HTR-8/SVneo (cell line): ENCODE measurements around the gene TDG.

ENCODE experiments used
- DNase-seq: peaks from one replicate; pipeline ENCODE4 v3.0.0; 2011; ENCODE audit warnings: low spot score, mixed read lengths; ENCODE audit not compliant: insufficient read length
- FAIRE-seq: peaks from 2 replicates; lab custom pipeline; 2011; peaks lifted over from hg19 to GRCh38; lab: Jason Lieb, UNC

The TDG gene

DNA sequence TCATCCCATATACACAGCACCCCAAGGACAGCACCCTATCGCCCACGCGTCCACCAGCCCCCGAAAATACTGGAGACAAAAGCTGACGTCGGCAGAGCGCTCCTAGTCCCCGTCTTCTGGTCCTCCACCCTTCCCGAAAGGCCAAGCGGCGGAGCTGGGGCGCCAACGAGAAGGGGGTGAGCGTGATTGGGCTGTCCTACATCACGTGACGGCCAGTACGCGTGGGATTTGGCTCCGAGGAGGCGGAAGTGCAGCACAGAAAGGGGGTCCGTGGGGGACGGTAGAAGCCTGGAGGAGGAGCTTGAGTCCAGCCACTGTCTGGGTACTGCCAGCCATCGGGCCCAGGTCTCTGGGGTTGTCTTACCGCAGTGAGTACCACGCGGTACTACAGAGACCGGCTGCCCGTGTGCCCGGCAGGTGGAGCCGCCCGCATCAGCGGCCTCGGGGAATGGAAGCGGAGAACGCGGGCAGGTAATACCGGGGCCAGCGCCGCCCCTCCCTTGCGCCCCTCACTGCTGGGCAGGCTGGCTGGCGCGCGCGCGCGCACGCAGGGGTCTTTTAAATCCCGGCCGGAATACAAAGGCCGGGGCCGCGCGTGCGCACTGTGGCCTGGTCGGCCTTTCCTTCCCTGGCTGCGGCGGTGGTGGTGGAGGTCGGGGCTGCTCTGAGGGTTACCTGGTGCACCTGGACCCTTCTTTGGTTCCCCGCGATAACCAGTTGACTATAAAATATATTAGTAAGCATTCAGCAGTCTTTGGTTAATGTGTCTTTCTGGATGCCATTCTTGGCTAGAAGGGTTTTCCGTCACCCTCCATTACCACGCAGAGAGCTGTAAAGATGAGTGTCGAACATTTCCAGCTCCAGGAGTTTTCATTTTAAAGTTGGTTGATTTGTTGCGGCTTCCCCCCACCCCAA lies at the start of gene TDG:
Gene TDG (plus strand): TSS at position 283 of the 915 bp plus-strand sequence. CDS start 166 bp downstream, at position 449.
- peak; percentile 89 for FAIRE-seq
- peak; percentile 96 for DNase-seq

DNA sequence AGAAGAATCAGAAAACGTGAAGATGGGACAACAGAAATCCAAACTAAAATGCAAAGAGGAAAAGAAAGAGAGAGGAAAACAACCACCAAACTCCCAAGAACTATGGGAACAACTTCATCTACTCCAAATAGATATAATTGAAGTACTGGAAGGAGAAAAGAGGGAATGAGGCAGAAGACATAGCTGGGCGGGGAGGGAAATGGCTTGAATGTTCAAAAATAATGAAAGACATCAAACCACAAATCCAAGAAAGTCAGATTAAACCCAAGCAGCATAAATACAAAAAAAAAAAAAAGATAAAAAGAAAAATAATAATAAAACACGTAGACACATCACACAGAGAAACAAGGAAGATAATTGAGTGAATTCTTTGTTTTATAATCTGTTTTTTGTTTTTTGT lies 47.8 kb upstream of the TDG start:
- no peak for DNase-seq

DNA sequence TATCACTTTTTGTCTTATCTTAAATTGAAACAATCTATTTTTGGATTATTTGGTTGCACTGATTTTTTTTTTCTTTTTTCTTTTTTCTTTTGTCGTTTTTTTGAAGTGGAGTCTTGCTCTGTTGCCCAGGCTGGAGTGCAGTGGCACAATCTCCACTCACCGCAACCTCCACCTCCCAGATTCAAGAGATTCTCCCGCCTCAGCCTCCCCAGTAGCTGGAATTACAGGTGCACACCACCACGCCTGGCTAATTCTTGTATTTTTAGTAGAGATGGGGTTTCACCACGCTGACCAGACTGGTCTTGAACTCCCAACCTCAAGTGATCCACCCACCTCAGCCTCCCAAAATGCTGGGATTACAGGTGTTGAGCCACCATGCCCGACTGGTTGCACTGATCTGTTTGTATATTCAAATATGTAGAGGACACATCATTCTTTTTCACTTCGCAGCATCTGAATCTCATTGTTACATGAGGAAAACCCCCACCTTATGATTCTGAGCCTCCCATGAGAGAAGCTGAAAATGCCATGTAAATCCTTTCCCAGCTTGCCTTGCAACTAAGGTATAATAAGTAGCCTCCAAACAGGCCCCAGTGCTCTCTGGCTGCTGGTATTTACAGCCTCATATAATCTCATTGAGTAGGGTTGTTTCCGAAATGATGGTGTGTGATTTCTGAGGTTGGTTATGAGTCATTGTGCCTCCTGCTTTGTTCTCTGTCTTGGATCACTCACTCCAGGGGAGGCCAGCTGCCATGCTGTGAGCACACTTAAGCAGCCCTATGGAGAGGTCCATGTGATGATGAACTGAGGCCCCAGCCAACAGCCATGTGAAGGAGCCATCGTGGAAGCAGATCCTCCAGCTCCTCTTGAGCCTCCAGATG lies 40.7 kb upstream of the TDG start:
- DNase-seq (no peak), FAIRE-seq (no peak)

More for the DNA sequence above, 47.8 kb upstream of the TDG start:
- FAIRE-seq, result no peak

GRCh38 chr12:103928682-103929045 lies 37.0 kb upstream of the TDG start:
- no peak for DNase-seq
- no peak for FAIRE-seq

GRCh38 chr12:103929046-103929783 lies 36.5 kb upstream of the TDG start:
- FAIRE-seq (no peak), DNase-seq (peak; percentile 90)

DNA sequence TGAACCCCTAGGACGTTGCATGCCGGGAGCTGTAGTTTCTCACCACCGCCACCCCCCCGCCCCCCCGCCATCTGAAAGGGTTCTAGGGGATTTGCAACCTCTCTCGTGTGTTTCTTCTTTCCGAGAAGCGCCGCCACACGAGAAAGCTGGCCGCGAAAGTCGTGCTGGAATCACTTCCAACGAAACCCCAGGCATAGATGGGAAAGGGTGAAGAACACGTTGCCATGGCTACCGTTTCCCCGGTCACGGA lies 36.0 kb upstream of the TDG start:
- FAIRE-seq, result no peak
- no peak for DNase-seq

DNA sequence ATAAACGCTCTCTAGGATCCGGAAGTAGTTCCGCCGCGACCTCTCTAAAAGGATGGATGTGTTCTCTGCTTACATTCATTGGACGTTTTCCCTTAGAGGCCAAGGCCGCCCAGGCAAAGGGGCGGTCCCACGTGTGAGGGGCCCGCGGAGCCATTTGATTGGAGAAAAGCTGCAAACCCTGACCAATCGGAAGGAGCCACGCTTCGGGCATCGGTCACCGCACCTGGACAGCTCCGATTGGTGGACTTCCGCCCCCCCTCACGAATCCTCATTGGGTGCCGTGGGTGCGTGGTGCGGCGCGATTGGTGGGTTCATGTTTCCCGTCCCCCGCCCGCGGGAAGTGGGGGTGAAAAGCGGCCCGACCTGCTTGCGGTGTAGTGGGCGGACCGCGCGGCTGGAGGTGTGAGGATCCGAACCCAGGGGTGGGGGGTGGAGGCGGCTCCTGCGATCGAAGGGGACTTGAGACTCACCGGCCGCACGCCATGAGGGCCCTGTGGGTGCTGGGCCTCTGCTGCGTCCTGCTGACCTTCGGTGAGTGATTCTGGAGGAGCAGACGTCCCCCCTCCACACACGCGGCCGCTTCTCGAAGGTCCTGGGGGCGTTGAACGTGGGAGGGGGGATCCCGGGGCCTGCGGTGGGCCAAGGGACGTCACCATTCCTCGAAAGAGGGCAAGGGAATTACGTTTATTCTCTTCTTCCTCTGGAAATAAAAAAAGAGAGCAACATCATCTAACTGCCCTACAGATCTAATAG lies 35.5 kb upstream of the TDG start, which contains the start of gene HSP90B1:
Gene HSP90B1 (plus strand): TSS at position 377 of the 753 bp plus-strand sequence. CDS start 106 bp downstream, at position 483.
- DNase-seq, result peak; percentile 99
- peak; percentile 94 for FAIRE-seq

DNA sequence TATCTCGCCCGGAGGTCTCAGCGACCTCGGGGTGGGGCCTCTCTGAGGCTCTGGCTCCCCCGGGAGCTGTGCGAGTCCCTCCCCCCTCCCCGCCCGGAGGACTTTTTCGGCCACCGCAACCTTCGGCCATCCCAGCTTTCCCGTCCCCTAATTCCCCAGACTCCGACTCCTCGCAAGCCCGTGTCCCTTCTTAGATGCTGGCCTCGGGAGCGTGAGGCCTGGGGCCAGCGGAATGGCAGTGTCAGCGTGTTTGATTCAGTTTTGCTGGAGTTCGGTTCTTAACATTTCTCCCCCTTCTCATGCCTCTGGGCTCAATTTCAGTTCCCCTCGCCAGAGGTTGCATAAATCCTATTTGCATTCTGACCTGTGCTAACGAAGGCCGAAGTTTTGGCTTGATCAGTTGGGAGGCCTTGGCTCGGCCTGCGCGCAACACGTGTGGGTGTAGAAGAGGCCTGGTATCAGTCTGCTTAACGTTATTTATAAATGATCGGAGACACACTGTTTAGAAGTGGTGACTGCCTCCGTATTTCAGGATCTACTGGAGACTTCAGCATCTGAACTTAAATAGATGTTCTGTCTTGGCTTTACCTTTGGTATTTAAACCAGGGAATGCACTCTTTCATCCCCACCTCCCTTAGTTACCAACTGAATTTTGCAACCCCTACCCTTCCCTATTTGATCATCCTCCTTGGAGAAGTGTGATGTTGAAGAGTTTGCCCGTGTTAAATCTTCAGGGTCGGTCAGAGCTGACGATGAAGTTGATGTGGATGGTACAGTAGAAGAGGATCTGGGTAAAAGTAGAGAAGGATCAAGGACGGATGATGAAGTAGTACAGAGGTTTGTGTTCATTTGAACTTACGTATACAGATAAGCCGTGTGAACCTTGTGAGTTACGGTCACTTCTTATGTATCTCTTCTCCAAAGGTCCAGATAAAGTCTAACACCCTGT lies 34.6 kb upstream of the TDG start:
- DNase-seq (no peak), FAIRE-seq (no peak)

DNA sequence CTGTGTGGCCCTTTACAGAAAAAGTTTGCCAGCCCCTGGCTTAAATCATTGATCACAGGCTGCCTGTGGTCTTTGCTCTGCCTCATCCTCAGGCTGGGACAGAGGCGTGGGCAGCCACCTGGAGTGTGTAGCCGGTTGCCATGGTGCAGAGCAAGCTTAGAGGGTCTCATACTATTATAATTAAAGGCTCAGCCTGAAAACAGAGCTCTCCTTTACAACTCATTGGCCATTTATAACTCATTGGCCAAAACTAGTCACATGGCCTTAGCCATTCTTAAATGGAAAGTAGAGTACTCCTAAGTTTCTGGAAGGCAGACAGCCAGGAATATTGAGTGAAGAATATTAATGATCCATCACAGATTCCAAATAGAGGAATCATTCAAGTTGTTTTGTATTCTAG lies 32.4 kb upstream of the TDG start:
- FAIRE-seq (no peak), DNase-seq (no peak)

- no peak for FAIRE-seq
- no peak for DNase-seq
Observed at GRCh38 chr12:103936679-103937078, 29.0 kb upstream of the TDG start.

DNA sequence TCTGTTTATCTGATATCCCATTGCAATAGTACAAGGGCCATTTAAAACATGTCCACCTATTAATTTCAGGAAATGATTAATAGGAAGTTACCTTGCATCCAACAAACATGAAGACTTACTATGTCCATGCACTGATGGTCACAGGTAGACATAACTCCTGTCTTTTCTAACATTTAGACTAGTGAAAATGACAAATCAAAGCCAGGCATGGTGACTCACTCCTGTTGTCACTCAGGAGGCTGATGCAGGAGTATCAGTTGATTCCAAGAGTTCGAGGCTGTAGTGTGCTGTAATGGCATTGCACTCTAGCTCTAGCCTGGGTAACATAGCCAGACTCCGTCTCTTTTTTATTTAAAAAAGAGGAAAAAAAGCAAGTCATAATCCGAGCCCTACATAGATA lies 20.7 kb upstream of the TDG start:
- no peak for FAIRE-seq
- DNase-seq, result no peak

DNA sequence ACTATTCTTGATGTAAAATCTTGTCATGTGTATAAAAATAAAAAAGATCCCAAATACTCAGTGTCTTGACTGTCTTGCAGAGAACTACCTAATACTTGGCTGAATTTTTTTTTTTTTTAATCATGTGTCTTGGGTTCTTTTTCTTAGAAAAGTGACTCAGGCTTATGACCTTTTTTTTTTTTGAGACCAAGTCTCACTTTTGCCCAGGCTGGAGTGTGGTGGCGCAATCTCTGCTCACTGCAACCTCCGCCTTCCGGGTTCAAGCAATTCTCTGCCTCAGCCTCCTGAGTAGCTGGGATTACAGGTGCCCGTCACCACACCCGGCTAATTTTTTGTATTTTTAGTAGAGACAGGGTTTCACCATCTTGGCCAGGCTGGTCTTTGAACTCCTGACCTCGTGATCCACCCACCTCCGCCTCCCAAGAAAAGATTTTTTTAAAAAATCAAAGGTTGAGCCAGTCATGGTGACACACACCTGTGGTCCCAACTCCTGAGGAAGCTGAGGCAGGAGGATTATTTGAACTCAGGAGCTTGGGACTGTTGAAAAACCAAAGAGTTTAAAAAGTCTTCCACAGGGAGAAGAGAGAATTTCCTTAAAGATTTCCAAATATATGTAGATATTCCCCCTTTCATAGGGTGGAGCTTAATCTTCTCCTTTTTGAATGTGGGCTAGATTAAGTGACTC lies 17.7 kb upstream of the TDG start:
- DNase-seq (no peak), FAIRE-seq (no peak)

DNA sequence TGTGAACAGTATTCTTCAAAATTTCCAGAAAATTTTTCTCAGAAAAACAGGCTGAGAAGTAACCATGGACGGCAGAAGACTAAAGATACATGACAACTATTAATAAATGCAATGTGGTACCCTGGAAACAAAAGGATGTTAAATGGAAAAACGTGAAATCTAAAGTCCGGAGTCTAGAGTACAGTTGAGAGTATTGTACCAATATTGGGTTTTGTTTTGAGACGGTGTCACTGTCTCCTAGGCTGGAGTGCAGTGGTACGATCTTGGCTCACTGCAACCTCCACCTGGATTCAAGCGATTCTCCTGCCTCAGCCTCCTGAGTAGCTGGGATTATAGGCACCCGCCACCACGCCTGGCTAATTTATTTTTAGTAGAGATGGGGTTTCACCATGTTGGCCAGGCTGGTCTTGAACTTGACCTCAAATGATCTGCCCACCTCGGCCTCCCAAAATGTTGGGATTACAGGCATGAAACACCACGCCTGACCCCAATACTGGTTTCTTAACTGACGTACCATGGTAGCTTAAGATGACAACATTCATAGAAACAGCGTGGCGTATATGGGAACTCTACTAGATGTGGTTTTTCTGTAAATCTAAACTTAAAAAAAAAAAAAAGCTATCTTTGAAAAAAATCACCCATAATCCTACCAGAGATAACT lies 16.8 kb upstream of the TDG start:
- DNase-seq (no peak), FAIRE-seq (no peak)

- DNase-seq (no peak), FAIRE-seq (no peak)
Observed at GRCh38 chr12:103952497-103952896, 13.2 kb upstream of the TDG start.

GRCh38 chr12:103955811-103956508 lies 9.7 kb upstream of the TDG start:
- DNase-seq (no peak), FAIRE-seq (no peak)

- no peak for FAIRE-seq
- DNase-seq, result no peak
Observed at GRCh38 chr12:103956509-103957027, 9.1 kb upstream of the TDG start.

DNA sequence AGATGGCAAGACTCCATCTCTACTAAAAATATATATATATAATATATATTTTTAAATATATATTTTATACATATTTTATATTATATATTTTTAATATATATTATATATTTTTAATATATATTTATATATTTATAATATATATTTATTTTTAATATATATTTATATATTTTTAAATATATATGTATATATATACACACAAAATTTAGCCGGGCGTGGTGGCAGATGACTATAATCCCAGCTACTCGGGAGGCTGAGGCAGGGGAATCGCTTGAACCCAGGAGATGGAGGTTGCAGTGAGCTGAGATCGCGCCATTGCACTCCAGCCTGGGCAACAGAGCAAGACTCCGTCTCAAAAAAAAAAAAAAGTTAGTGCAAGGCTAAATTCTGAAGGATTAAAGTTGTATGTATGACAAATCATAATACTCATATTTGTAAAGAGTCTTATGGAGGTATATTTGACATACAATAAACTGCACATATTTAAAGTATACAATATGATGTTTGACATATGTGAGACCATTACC lies 7.7 kb upstream of the TDG start:
- no peak for DNase-seq
- FAIRE-seq, result no peak
